HG03045 (cell line): ENCODE measurements around the gene IL2RA.

Source experiments
- ATAC-seq: cut with Tn5 transposase; IDR thresholded peaks from one replicate; pipeline ENCODE4 v1.9.1; 2021; ENCODE audit warnings: mild to moderate bottlenecking, moderate library complexity; ENCODE audit not compliant: unreplicated experiment

Gene IL2RA

DNA sequence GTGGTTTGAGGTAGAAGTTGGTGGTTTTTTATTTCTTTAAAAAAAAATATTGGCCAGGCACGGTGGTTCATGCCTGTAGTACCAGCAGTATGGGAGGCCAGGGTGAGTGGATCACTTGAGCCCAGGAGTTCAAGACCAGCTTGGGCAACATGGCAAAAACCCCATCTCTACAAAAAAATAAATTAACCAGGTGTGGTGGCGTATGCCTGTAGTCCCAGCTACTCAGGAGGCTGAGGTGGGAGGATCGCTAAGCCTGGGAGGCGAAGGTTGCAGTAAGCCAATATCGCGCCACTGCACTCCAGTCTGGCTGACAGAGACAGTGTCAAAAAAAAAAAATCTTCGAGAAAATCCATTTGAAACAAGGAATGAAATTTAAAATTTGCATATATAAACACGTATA lies 1.1 kb downstream of the IL2RA start:
- no peak for ATAC-seq

DNA sequence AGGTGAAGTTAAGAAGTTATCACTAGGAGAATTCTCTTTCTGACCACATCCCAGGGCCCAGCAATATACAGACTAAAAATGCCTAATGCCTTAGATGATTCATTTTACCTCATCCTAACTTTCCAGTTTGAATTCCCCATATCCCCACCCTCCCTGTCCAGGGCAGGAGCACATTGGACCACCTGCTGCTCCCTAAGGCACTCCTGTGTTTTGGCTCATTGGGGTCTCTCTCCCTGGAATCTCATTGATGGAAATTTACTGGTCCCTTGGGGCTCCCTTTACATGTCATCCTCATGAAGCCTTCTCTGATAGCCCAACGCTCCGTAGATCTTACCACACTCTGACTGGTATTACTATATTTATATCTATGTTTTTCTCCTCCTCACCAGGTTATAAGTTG lies 2.7 kb downstream of the IL2RA start:
- no peak for ATAC-seq

DNA sequence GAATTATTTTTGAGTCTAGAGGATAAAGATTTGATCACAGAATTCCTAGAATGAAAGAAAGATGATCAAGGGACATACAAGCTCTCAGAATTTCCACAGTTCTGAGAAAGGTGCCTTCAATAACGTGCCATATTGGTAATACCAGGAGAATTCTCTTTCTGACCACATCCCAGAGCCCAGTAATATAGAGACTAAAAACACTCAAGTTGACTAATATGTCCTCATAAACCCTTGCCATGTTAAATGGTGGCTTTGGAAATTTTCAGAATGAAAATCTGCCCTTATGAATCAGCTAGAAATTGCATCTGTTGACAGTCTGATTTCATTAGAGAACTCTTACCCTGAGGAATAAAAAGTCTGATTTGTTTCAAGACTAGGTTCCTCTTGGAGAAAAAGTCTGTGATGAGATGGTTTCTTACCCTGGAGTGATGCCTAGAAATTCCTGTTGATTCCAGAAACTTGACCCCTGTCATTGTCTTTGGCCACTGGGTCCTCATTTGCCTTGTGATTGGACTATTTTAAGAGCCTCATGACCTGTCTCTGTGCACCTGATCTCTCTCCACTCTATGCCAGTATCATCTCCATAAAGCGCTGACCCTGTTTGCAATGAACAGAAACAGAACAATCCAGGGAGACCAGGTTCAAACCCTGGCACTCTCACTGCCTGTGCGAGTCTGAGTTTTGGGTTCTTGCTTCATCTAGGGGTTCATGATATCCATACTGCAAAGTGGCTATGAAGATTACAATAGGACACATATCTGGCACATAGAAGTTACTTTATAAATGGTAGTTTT lies 3.3 kb downstream of the IL2RA start:
- ATAC-seq = no peak

DNA sequence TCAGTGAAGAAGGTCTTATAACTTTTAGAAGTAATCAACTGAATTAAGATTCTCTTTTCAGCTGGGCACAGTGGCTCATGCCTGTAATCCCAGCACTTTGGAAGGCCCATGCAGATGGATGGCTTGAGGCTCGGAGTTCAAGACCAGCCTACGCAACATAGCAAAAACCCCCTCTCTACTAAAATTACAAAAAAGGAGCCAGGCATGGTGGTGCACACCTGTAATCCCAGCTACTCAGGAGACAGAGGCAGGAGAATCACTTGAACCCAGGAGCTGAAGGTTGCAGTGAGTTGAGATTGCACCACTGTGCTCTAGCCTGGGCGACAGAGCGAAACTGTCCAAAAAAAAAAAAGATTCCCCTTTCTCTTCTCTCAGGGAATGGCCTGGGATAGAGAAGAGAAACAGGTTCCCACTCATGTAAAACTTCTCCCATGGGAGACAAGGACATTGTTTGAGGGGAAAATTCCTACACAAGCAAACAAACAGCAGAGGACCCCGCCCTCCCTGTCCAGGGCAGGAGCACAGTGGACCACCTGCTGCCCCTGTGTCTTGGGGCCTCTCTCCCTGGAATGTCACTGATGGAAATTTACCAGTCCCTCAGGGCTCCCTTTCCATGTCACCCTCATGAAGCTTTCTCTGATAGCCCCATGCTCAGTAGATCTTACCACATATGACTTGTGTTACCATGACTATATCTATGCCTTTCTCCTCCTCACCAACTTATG lies 5.6 kb downstream of the IL2RA start:
- no peak for ATAC-seq

DNA sequence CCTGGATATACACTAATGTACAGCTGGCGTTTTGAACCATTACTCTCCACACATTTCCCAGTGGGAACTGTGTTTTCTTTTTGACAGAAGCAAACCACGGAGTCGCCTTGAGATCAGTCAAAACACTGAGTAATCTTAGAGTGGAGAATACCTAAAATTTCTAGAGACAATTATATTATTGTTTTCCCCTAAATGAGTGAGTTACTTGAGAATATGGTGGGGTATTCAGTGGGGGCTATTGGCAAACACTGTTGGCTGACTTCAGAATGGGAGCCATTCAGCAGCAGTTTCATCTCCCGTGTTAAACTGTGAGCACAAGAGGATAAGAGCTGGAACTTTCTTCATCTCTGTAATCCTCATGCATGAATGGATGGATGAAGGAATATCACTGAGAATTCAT lies 6.2 kb downstream of the IL2RA start:
- ATAC-seq = no peak

DNA sequence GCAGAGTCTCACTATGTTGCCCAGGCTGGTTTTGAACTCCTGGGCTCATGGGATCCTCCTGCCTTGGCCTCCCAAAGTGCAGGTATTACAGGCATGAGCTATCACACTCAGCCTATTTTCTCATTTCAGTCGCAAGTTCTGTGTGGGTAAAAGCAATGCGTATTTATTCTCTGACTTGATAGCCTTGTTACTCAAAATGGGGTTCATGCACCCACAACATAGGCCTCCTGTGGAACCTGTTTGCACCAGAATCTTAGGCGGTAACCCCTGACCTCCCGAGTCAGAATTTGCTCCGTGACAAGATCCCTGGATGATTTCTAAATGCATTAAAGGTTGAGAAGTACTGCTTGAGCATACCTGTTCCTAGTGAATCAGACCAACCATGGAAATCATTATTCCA lies 7.3 kb downstream of the IL2RA start:
- ATAC-seq = no peak

DNA sequence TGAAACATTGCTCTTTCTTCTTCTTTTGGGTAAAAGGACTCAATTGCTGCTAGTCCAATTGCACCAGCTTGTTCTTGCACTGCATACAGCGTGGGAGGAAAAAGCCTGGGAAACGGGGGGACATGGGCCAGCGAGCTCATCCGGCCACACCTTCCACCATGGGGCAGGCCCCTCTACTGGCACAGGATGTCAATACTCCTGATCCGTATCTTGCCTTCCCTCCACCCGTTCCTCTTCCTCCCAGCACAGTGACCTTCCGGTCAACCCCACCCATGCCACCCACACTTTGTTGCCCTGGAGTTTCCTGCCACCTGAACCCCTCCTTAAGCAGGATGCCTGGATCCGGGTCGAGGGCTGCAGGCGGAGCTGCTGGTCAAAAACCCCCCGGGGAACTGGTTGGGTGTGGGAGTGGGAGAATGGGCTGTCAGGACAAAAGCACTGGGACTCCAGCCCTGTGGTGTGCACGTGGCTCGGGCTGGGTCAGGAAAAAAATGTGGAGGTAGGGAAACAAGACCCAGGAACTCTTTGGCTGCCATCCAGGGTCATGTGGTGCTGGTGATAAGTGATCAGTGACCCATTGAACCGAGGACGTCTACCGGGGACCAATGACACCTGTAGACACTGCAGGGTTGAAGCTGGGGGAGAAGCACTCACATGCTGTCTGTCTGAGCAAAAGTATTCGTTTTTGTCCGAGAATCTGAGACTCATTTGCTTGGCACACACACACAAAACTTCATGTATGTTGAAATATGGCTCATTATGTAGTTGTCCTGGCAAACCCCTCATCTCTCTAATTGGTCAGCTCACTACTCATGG lies 8.1 kb downstream of the IL2RA start:
- ATAC-seq = no peak

DNA sequence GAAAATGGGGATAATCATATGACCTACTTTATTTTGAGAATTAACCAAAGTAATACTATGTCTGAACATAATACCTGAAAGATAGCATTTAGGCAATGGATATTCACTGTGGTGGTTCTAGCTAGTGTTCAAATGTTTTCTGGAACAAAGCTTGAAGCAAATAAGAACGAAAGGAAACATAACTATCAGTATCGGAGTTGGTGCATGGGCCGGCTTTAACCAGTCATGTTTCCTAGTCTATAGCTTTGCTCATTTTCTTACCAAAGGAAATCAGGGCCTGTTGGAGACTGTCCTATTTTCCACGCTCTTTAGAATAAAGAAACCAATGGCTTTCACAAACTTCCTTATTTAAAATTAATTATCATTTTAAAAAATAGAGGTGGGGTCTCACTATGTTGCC lies 8.9 kb downstream of the IL2RA start:
- ATAC-seq = no peak

DNA sequence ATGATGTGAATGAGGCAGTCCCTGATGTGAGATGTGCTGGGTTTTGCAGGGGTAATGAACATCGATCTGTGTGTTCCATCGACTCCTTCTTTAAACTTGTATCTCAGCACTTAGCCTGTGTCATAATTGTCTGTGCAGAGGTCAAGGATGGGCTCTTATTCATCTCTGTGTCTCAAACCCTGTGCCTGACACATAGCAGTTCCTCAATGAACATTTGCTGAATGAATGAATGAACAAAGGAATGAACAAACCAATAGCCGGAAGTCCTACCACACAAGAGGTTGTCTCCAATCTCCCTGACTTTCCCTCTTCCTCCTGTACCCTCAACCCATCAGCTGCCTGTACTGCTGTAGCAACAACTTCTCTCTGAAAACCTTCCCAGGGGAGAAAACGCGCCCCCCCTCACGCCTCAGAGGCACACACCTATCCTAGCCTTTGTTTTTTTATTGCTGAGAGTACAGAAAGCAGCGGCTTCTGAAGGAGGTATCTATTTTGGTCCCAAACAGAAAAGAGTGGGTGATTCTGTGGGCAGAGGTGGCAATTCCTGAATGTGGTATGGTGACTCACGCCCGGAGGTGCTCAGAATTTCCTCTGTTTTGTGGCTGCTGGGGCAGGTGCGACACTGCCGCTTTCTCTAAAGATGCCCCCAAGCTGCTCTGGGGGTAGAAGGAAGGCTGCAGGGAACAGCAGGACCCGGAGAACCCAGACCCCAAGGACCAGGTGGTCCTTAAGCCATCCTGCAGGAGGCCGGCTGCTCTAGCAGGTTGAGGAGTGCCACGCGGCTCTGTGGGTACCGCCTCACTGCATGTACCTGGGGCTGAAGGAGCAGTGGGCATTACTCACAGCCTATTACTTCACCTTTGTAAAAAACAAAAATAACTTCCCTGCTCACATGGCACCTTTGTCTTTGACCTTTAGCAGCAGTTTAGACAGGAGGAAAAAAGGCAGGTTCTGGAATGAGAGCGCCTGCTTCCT lies 9.6 kb downstream of the IL2RA start:
- peak; percentile 29 for ATAC-seq

DNA sequence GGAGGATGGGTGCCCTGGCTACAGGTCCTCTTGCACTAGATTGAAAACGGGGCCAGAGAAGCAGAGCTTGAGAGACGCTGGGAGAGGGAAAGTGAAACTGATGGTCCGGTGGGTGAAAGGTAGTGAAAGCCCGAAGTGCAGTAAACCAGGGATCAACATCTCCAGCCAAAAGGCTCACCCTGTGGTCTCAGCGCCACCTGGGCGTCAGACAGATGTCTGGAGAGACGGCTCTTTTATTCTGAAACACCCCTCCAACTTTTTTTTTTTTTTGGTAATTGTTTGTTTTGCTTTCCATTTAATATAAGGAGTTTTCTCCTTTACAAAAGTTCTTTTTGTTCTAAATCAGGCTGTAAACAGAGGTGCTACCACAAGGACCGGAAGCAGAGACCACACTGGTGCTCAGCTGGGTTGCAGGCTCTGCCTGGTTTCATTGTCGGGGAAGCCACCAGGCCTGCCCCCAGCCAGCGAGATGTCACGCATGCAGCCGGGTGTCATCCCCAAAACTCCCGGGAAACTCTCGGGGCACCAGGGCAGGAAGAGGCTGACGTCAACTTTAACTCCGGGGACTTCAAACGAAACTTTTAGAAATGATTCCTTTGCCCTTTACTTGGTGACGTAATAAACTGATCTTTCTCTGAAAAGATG lies 11.2 kb downstream of the IL2RA start:
- peak; percentile 66 for ATAC-seq

DNA sequence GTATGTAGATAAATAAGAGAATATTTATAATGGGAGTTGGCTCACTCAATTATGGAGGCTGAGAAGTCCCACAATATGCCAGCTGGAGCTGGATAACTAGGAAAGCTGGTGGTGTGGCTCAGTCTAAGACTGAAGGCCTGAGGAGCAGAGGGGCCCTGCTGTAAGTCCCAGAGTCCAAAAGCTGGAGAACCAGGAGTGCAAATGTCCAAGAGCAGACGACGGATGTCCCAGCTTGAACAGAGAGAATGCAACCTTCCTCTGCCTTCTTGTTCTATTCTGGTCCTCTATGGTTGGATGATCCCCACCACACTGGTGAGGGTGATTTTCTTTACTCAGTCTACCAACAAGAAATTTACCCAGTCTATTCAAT lies 13.2 kb downstream of the IL2RA start:
- ATAC-seq = no peak

DNA sequence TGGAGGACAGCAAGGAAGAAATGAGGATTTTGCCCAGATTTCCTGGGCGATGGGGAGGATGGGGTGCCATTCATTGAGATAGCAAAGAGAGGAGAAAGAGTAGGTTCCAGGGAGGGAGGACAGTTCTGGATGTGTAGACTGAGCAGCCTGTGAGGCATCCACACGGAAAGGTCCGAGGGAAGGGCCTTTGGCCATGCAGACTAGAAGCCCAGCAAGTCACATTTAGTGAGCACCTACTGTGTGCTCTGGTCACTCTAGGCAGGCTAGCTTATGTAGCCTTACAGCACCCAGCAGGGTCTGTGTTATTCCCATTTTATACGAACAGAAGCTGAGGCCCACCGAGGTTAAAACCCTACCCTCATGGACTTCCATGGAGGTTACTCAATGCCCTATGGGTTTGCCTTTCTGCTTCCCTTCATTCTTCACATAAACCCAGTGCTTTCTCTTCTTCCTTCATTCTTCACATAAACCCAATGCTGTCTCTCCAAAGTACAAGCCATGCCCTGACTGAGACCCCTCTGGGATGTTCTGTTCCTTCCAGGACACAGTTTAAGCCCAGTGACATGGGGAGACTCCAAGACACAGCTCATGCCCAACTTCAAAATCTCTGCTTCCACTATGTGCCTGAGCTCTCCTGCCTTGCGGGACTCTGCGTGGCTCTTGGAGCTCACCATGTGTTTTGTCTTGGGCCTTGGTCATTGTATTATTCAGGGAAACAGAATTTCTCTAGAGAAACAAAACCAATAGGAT lies 13.7 kb downstream of the IL2RA start:
- ATAC-seq = no peak

DNA sequence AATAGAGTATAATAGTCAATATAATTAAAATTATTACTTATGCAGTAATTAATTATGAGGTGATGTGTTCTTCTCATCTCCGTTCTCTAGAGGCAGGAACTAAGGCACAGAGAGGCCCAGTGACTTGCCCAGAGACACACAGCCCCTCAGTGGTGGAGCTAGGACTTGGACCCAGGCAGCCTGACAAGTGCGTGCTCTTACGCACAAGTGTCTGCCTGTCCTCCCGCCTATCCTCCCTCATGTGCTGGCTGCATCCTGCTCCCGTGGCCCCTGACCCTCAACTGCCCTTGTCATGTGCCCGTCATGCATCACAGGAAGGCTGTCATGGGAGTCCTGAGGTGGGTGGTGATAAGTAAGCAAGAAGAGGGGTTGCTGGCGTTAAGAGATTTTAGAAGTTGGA lies 14.3 kb downstream of the IL2RA start:
- no peak for ATAC-seq

DNA sequence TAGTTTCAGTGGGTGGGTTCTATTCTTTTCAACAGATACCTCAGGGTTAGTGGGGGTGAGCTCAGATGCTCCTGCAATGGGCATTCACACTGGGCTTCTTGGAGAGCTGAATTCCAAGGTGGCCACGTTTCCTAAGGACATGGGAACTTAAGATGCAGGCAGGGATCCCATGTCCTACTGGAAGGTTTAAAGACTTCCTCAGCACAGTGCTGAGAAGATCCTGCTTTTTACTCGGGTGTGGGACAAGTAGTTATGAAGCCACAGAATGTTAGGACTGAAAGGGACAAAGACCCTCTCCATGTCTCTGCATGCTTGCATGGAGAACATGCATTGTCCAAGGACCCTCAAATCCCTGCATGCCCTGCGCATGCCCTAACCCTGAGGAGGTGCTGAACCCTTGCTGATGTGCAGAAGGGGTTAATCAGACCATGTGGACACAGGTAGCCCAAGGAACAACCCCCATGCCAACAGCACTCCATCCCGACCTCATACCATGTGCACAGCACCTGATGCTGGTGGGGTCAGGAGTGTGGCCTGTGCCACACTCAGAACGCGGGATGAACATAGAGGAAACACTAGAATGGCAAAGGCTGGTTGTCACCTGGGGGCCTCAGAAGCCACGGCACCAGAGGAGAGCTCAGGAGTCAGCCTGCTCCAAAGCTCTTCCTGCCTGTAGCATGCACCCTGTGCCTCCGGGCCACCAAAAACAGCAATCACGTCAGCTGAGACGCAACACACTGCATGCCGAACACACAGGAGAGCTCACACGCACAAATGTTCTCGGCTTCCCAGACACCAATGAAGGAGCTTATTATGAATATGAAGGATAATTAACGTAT lies 15.2 kb downstream of the IL2RA start:
- no peak for ATAC-seq

DNA sequence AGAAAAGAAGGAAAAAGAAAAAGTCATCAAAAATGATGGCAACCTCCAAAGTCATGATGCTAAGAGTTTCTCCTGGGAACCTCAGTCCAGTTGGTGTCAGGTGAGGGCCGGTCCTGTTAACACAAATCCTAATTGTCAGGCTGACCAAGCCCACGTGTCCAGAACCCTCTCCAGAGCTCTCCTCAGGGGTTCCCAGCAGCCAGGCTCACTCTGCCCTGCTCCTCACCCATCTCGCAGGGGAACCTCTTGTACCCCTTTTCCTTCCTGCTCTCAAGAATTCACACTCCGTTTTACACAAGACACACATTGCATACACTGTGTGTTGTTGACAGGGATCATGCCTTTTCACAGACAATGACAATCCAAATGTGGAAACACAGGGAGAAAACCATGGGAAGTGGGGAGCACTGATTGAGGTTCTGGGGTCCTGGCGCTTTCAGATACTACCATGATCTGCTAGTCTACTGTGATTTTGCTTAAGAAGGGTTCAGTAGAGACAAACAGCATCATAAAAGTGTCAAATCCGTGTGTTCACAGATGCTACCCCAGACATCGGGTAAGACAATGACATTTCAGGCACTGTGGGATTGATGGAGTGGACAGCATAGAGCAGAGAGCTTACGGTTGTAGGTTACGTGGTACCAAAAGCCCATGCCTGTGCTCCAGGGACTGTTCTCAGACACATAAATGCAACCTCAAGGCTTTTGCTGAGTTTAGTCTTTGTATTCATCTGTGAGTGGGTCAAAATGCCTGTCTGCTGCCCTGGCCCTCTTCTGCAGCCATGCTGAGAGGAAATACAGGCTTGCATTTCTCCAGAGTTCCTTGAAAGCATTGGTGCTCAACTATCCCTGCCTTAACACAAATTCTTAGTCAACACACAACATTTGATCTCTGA lies 16.0 kb downstream of the IL2RA start:
- no peak for ATAC-seq

DNA sequence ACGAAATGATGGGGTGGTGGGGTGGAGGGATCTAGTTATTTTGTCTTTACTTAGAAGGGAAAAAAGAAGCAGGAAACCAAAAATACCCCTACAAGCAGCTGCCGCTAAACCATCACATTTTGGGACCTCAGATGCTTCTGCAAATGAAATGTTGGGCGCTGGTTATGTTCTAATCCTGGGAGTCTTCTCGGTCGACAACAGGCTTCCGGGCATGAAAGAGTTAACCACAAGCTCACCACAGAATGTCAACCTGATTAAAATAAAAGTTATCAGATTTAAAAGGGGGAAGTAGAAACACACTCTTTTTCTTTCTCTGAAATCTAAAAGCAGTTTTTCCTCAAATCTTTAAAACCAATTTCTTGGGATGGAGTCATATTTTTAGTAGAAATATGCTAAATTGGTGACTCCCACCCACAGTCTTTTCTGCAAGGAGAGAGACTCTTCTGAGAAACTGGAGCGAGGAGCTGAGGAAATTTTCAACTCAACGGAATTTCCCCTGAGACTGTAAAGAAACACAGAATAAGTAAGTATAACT lies 16.8 kb downstream of the IL2RA start:
- ATAC-seq = peak; percentile 4

DNA sequence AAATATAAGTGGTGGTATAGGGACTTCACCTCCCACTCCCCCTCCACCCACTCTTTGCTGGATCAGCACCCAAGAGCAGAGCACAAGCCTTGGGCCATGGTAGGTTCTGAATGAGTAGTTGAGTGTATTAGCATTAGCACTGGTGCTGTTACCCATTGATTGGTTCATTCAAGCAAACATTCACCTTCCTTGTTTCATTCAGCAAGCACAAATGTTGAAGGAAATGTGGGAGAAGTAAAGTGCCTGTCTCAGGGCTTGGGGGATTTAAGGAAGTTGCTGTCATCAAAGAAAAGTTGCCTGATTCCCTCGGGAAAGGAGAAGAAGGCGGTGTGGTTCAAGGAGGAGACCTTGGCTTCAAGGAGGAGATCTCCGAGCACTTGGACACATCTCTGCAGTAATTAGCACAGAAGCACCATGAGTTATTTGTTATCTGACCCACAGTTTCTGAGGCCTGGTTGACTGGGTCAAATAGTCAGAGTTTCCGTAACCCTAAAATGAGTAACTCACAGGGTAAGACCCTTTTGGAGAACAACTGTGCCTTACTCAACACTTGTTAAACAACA lies 17.3 kb downstream of the IL2RA start:
- ATAC-seq = peak; percentile 49
